K562 (cell line): Measurements from ENCODE around the gene ANAPC10. TPM values are rescaled to one million over a fixed set of nuclear protein-coding genes. Genes with fewer than 3 reads are reported as not detected.
A peak's percentile ranks its signal among the peaks of the same experiment; 100 is the strongest.

Experiments
- ATAC-seq: fragments of 200-7000 bp; cut with Tn5 transposase; 3 replicates; pipeline ENCODE4 v1.9.1; 2020; ENCODE audit warnings: moderate library complexity
- BruUV-seq: library from RNA; stranded (reverse); fragments of 400-500 nt; replicated peaks from 2 replicates; lab custom pipeline; 2021; lab: Mats Ljungman, UMichigan
- CTCF ChIA-PET: fragments of 300-600 bp; formaldehyde crosslinking; extraction: SDS; loops from one replicate; lab custom pipeline; 2021; ENCODE audit warnings: low intra/inter-chr PET ratio; lab: Yijun Ruan, JAX
- POLR2A ChIA-PET: fragments of 300-600, 350-650 bp; sonication (Branson Sonifier 250); formaldehyde crosslinking; extraction: SDS; loops from one replicate; lab custom pipeline; 2021; ENCODE audit warnings: antibody characterized with exemption, inconsistent platforms; lab: Yijun Ruan, JAX
- DNase-seq, 4 experiments: peaks; one replicate each; pipeline versions ENCODE4 v3.0.0 to v3.0.0-alpha.2; 2011 to 2018; ENCODE audit warnings: low spot score in 3 of 4, mixed read lengths in 3 of 4; ENCODE audit errors: extremely low read depth in 1 of 4
- FAIRE-seq: peaks from 2 replicates; lab custom pipeline; 2011; peaks lifted over from hg19 to GRCh38; lab: Jason Lieb, UNC
- H2AFZ ChIP-seq: 2 replicates; pipeline ENCODE4 v1.6.0; 2011; ENCODE audit warnings: low read depth, low read length, control low read depth, inconsistent platforms
- H3K27ac ChIP-seq: fragments of 200-600 bp; 3 replicates; pipeline ENCODE4 v1.8.0; 2011; ENCODE audit warnings: low read depth, mild to moderate bottlenecking, control low read depth, inconsistent platforms, low read length, moderate library complexity, mixed read lengths; ENCODE audit errors: extremely low read depth
- H3K27me3 ChIP-seq, 2 experiments: fragments of 300-600 bp in 1 of 2; 2 replicates in 1 of 2; 3 replicates in 1 of 2; pipeline versions ENCODE4 v1.6.0 to v1.8.0; 2011; ENCODE audit warnings: inconsistent platforms in 2 of 2, low read length in 2 of 2, mild to moderate bottlenecking in 1 of 2, mixed read lengths in 1 of 2, moderate library complexity in 1 of 2; ENCODE audit not compliant: control insufficient read depth in 2 of 2, insufficient read depth in 2 of 2
- H3K36me3 ChIP-seq: fragments of 300-600 bp; 3 replicates; pipeline ENCODE4 v1.8.0; 2011; ENCODE audit warnings: mild to moderate bottlenecking, low read length, inconsistent platforms; ENCODE audit not compliant: control insufficient read depth, insufficient read depth
- H3K4me1 ChIP-seq, 2 experiments: fragments of 200-600 bp in 1 of 2; replicated peaks in 1 of 2; 2 replicates in 1 of 2; 3 replicates in 1 of 2; pipeline versions ENCODE4 v1.5.1 to v1.8.0; 2011; ENCODE audit warnings: inconsistent platforms in 2 of 2, low read length in 2 of 2, mild to moderate bottlenecking in 1 of 2, mixed read lengths in 1 of 2, moderate library complexity in 1 of 2; ENCODE audit not compliant: control insufficient read depth in 2 of 2, insufficient read depth in 2 of 2
- H3K4me2 ChIP-seq: 2 replicates; pipeline ENCODE4 v1.6.1; 2011; ENCODE audit warnings: low read length, control low read depth, inconsistent platforms, mixed read lengths; ENCODE audit not compliant: insufficient read depth
- H3K4me3 ChIP-seq: fragments of 200-600 bp; sonication (generic), shearing (Covaris generic); 2 replicates; pipeline ENCODE4 v1.5.1; 2016; ENCODE audit warnings: control low read depth, inconsistent platforms
- H3K79me2 ChIP-seq: fragments of 200-600 bp; 3 replicates; pipeline ENCODE4 v1.8.0; 2011; ENCODE audit warnings: low read length, inconsistent platforms; ENCODE audit not compliant: control insufficient read depth, insufficient read depth
- H3K9ac ChIP-seq, 2 experiments: 2 replicates each; pipeline versions ENCODE4 v1.6.0 to v1.6.1; 2011; ENCODE audit warnings: low read depth in 2 of 2, low read length in 2 of 2, control low read depth in 1 of 2, inconsistent platforms in 1 of 2, mild to moderate bottlenecking in 1 of 2, mixed read lengths in 1 of 2; ENCODE audit not compliant: insufficient read depth in 1 of 2
- H3K9me1 ChIP-seq: one replicate; pipeline ENCODE4 v1.6.0; 2011; ENCODE audit warnings: inconsistent platforms, mild to moderate bottlenecking, low read length, moderate library complexity; ENCODE audit not compliant: control insufficient read depth, insufficient read depth
- H3K9me3 ChIP-seq: replicated peaks from 2 replicates; pipeline ENCODE4 v1.5.1; 2011; ENCODE audit warnings: low read depth, low read length, inconsistent platforms; ENCODE audit not compliant: control insufficient read depth, insufficient read depth
- H4K20me1 ChIP-seq: replicated peaks from 2 replicates; pipeline ENCODE4 v1.6.1; 2011; ENCODE audit warnings: low read length, inconsistent platforms, mixed read lengths; ENCODE audit not compliant: control insufficient read depth, insufficient read depth
- ATF7 ChIP-seq: fragments of 450-650 bp; IDR thresholded peaks from 2 replicates; pipeline ENCODE4 v1.7.1; 2014; ENCODE audit warnings: mild to moderate bottlenecking, moderate library complexity
- NR3C1 ChIP-seq: sonication (generic); formaldehyde crosslinking; IDR thresholded peaks from 2 replicates; pipeline ENCODE4 v1.8.1; 2022; ENCODE audit warnings: missing genetic modification reagents
- RAD51 ChIP-seq: fragments of 450-650 bp; IDR thresholded peaks from 2 replicates; pipeline ENCODE4 v1.7.1; 2016; ENCODE audit warnings: low read depth, mild to moderate bottlenecking, borderline replicate concordance
- ZNF79 ChIP-seq: fragments of 250-450 bp; sonication (Bioruptor Pico); IDR thresholded peaks from 2 replicates; pipeline ENCODE4 v1.4.0; 2020; ENCODE audit warnings: low read depth, mild to moderate bottlenecking, moderate library complexity
- WGBS: fragments of 100-300 bp; shearing (Covaris generic); methylation state at CpG from one replicate; pipeline ENCODE4 v1.1.6; 2016; ENCODE audit warnings: low coverage, mixed read lengths; ENCODE audit not compliant: insufficient coverage; ENCODE audit errors: missing lambda C conversion rate; 5-methylcytosine and 5-hydroxymethylcytosine counted together
- in situ Hi-C: fragments of 300-500 bp; cut with MboI; formaldehyde crosslinking; loops from 4 replicates; pipeline ENCODE4 v1.15.0; 2018; ENCODE audit warnings: inconsistent platforms, mixed read lengths
- intact Hi-C: fragments of 100-400 bp; cut with micrococcal nuclease; formaldehyde crosslinking; loops from 2 replicates; pipeline ENCODE4 v1.14.2; 2022
- polyA plus RNA-seq, 8 experiments: library from polyadenylated mRNA; depleted of rRNA in 4 of 8; stranded (reverse) in 5 of 8; unstranded in 3 of 8; fragments of >200 nt; fragmentation: Nextera tagmentation in 2 of 8; fragmentation: Illumina TruSeq in 1 of 8; extraction: Ambion mirVana in 2 of 8; extraction: Trizol in 1 of 8; gene quantifications; 2 replicates each; pipeline versions ENCODE4 v1.2.1 to v1.2.3, GENCODE V29; 2011 to 2014; ENCODE audit warnings: inconsistent platforms in 1 of 8, missing spikeins in 1 of 8
- total RNA-seq, 7 experiments: library from RNA; depleted of rRNA in 6 of 7; stranded (reverse); fragments of >200 nt in 6 of 7; fragmentation: Illumina TruSeq in 2 of 7; extraction: Trizol in 2 of 7; gene quantifications; 2 replicates each; pipeline versions ENCODE4 v1.2.1 to v1.2.3, GENCODE V29; 2011 to 2021; ENCODE audit warnings: low replicate concordance in 1 of 7
- TF ChIP-seq, protein P1 (sequence below), 2 experiments: IDR thresholded peaks; 2 replicates each; pipeline ENCODE4 v1.6.1; 2012; ENCODE audit warnings: improper control_type of control experiment in 2 of 2, low read depth in 2 of 2, low read length in 2 of 2, borderline replicate concordance in 1 of 2
- TF ChIP-seq, protein P2 (sequence below): sonication (generic); formaldehyde crosslinking; IDR thresholded peaks from 2 replicates; pipeline ENCODE4 v1.4.0; 2020; ENCODE audit warnings: mild to moderate bottlenecking, missing genetic modification reagents
- TF ChIP-seq, protein P3 (sequence below): fragments of 250-450 bp; sonication (Bioruptor Pico); IDR thresholded peaks from 2 replicates; pipeline ENCODE4 v1.4.0; 2020; ENCODE audit warnings: mild to moderate bottlenecking, moderate library complexity
- TF ChIP-seq, protein P4 (sequence below), 2 experiments: fragments of 450-650 bp in 1 of 2; sonication (generic) in 1 of 2; formaldehyde crosslinking in 1 of 2; IDR thresholded peaks in 1 of 2; conservative IDR thresholded peaks in 1 of 2; 2 replicates each; pipeline versions ENCODE4 v1.6.1 to v1.8.1; 2016 to 2023; ENCODE audit warnings: mild to moderate bottlenecking in 2 of 2, moderate library complexity in 2 of 2, inconsistent platforms in 1 of 2, missing genetic modification reagents in 1 of 2

Gene ANAPC10
- total and polyA plus RNA-seq, 9 of the 15 experiments (the other 6 are each of a cell fraction or from before 2014, with no cell fraction given), result 31.0 to 96.2 (median 60.3) TPM

DNA sequence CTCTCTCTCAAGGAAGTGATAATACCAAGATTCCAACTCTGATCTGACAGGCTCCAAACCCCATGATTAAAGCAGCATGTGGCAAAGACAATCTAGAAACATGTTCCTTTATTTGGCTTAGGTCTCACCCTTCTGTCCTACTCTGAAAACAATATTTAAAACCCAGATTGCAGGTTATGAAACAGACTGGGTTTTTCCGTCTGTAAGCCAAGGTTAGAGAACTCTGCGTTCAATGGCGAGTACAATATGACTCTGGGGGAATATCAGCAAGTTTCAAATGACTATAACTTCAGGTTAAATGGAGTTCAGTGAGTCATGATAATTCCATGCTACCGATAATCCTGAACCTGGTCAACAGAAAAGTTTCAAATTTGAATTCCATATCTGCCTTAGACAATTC, 50.8 kb downstream of the ANAPC10 start:
- H3K9me3 ChIP-seq, result no peaks in the 10 kb centered on the region
- in situ Hi-C loops (no loop called here), intact Hi-C loops (no loop called here)
- FAIRE-seq (no peak), ATAC-seq (peak; percentile 76), DNase-seq (peak in 2 of 4 experiments; percentile 9 to 14)
- H3K79me2 ChIP-seq, result peaks cover 6% of the 10 kb centered on the region; the same call in 2 of the 3 replicates
- H3K36me3 ChIP-seq, result peaks cover 9% of the 10 kb centered on the region; the same call in 1 of the 3 replicates
- H3K27me3 ChIP-seq, result no peaks in the 10 kb centered on the region
- peaks cover 0 to 3% of the 10 kb centered on the region in 2 experiments; a peak in 3 of 5 replicates for H3K4me1 ChIP-seq
- WGBS, result 16% methylated on average over 4 of the region's 4 CpGs
- ChIA-PET CTCF (no interaction called here), POLR2A (no interaction called here)
- no peaks in the 10 kb centered on the region for H3K9me1 ChIP-seq
- peak overlapping the region; percentile 8; the same call in 1 of the 2 replicates for H3K4me2 ChIP-seq
- no TSS peak for BruUV-seq
- H3K27ac ChIP-seq, result peak overlapping the region; percentile 44; the same call in 2 of the 3 replicates
- no peaks in the 10 kb centered on the region for H4K20me1 ChIP-seq
- no peak overlapping the region; a peak in 1 of 4 replicates for H3K9ac ChIP-seq
- H2AFZ ChIP-seq, result 0 out of 2 replicates have a peak overlapping the region, but pooled peaks have one; percentile 30
- no peak overlapping the region for H3K4me3 ChIP-seq
- TF ChIP-seq, protein P1, sequence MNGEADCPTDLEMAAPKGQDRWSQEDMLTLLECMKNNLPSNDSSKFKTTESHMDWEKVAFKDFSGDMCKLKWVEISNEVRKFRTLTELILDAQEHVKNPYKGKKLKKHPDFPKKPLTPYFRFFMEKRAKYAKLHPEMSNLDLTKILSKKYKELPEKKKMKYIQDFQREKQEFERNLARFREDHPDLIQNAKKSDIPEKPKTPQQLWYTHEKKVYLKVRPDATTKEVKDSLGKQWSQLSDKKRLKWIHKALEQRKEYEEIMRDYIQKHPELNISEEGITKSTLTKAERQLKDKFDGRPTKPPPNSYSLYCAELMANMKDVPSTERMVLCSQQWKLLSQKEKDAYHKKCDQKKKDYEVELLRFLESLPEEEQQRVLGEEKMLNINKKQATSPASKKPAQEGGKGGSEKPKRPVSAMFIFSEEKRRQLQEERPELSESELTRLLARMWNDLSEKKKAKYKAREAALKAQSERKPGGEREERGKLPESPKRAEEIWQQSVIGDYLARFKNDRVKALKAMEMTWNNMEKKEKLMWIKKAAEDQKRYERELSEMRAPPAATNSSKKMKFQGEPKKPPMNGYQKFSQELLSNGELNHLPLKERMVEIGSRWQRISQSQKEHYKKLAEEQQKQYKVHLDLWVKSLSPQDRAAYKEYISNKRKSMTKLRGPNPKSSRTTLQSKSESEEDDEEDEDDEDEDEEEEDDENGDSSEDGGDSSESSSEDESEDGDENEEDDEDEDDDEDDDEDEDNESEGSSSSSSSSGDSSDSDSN (IDR thresholded peaks at IDR 0.05; ENCODE audit: borderline replicate concordance in 1 of 2, low read depth in 2 of 2, low read length in 2 of 2), result no peak
- TF ChIP-seq, protein P2, sequence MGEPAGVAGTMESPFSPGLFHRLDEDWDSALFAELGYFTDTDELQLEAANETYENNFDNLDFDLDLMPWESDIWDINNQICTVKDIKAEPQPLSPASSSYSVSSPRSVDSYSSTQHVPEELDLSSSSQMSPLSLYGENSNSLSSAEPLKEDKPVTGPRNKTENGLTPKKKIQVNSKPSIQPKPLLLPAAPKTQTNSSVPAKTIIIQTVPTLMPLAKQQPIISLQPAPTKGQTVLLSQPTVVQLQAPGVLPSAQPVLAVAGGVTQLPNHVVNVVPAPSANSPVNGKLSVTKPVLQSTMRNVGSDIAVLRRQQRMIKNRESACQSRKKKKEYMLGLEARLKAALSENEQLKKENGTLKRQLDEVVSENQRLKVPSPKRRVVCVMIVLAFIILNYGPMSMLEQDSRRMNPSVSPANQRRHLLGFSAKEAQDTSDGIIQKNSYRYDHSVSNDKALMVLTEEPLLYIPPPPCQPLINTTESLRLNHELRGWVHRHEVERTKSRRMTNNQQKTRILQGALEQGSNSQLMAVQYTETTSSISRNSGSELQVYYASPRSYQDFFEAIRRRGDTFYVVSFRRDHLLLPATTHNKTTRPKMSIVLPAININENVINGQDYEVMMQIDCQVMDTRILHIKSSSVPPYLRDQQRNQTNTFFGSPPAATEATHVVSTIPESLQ, result no peak
- TF ChIP-seq ATF7 (no peak), ZNF79 (CRISPR knock-in tag) (no peak), RAD51 (0 out of 2 replicates have a peak, but pooled peaks have one; percentile 16), NR3C1 (CRISPR knock-in tag) (no peak)
- TF ChIP-seq, protein P3, sequence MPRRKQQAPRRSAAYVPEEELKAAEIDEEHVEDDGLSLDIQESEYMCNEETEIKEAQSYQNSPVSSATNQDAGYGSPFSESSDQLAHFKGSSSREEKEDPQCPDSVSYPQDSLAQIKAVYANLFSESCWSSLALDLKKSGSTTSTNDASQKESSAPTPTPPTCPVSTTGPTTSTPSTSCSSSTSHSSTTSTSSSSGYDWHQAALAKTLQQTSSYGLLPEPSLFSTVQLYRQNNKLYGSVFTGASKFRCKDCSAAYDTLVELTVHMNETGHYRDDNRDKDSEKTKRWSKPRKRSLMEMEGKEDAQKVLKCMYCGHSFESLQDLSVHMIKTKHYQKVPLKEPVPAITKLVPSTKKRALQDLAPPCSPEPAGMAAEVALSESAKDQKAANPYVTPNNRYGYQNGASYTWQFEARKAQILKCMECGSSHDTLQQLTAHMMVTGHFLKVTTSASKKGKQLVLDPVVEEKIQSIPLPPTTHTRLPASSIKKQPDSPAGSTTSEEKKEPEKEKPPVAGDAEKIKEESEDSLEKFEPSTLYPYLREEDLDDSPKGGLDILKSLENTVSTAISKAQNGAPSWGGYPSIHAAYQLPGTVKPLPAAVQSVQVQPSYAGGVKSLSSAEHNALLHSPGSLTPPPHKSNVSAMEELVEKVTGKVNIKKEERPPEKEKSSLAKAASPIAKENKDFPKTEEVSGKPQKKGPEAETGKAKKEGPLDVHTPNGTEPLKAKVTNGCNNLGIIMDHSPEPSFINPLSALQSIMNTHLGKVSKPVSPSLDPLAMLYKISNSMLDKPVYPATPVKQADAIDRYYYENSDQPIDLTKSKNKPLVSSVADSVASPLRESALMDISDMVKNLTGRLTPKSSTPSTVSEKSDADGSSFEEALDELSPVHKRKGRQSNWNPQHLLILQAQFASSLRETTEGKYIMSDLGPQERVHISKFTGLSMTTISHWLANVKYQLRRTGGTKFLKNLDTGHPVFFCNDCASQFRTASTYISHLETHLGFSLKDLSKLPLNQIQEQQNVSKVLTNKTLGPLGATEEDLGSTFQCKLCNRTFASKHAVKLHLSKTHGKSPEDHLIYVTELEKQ (CRISPR knock-in tag), result no peak
- TF ChIP-seq, protein P4, sequence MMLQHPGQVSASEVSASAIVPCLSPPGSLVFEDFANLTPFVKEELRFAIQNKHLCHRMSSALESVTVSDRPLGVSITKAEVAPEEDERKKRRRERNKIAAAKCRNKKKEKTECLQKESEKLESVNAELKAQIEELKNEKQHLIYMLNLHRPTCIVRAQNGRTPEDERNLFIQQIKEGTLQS (IDR thresholded peaks at IDR 0.05), result 0 out of 2 replicates have a peak, but pooled peaks have one; percentile 23
- TF ChIP-seq, protein P4 (CRISPR knock-in tag; conservative IDR thresholded peaks at IDR 0.05), result no peak
